Left renal pelvis (tissue), 4 donors: ENCODE measurements around the gene CHID1. TPM values are rescaled to one million over a fixed set of nuclear protein-coding genes. Genes with fewer than 3 reads are reported as not detected.

Source experiments
- DNase-seq, 4 donors: peaks; one replicate each; pipeline ENCODE4 v3.0.0-alpha.2; 2013; ENCODE audit warnings: low read depth in 4 of 4, low spot score in 3 of 4
- polyA plus RNA-seq, 4 donors: library from polyadenylated mRNA; unstranded; fragments of 120-200 nt; gene quantifications; one replicate each; pipeline ENCODE4 v1.2.1, GENCODE V29; 2013; ENCODE audit not compliant: insufficient read length in 4 of 4

CHID1 gene
- polyA plus RNA-seq, 4 donors: 100 to 123 (median 106) TPM

DNA sequence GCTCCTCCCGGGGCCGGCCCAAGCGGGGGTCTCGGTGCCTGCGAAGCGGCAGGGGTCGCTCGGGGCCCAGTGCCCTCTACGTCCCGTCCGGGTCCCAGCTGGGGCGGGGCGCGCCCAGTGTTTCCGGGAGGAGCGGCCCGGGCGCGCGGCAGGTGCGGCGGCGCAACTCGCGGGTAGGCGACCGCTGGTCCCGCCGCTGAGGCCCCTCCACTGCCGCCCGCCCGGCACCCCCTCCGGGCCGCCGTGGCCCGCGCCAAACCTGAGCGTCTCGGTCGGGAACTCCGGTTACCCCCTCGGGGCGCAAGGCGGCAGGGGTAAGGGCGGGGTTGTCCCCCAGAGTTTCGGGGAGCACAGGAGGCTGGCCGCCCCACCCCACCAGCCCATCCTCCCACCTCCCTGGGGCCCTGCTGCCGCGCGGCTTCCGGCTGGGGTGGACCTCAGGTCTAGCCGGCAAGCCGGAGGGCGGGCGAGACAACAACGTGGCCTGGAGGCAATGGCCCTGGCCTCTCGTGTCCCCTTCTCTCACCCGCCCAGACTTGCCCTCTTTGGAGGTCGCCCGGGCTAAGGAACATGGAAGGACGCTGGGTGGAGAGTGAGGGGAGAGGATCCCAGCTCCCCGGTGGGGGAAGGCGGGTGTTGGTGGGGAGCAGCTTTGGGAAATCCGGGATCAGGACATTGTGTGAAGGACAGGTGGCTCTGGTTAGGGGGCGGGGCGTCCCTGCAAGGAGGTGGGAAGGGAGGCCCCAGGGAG is 83.3 kb downstream of the CHID1 start:
- DNase-seq: no peak

DNA sequence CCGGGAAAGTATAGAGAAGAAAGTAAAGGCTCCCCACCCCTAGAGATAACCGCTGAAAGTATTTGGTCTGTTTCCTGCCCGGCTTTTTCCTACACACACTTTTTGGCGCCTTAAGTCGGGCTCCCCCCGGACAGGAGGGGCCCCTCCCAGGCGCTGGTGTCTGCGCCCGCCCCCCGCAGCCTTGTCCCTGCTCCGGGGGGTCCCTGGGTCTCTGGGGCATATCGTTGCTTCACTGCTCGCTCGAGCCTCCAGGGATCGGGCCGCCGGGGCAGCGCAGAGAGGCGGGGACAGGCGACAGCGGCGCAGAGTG is 83.8 kb downstream of the CHID1 start:
- DNase-seq: no peak

- DNase-seq: no peak
Observed at GRCh38 chr11:826227-826621, 84.4 kb downstream of the CHID1 start.

GRCh38 chr11:825366-826226 is 85.0 kb downstream of the CHID1 start:
- no peak for DNase-seq

DNA sequence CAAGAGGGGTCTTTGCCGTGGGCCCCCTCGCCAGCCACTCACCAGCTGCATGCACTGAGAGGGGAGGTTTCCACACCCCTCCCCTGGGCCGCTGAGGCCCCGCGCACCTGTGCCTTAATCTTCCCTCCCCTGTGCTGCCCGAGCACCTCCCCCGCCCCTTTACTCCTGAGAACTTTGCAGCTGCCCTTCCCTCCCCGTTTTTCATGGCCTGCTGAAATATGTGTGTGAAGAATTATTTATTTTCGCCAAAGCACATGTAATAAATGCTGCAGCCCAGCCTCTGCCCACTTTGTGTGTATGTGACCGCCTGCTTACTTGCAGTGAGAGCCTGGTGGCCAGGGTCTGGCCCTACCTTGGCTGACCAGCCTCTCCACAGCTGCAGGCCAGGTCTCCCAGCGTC is 85.7 kb downstream of the CHID1 start:
- no peak for DNase-seq

- DNase-seq: no peak
Observed at GRCh38 chr11:824292-824880, 86.2 kb downstream of the CHID1 start.

GRCh38 chr11:823441-824291 is 86.9 kb downstream of the CHID1 start:
- no peak for DNase-seq

DNA sequence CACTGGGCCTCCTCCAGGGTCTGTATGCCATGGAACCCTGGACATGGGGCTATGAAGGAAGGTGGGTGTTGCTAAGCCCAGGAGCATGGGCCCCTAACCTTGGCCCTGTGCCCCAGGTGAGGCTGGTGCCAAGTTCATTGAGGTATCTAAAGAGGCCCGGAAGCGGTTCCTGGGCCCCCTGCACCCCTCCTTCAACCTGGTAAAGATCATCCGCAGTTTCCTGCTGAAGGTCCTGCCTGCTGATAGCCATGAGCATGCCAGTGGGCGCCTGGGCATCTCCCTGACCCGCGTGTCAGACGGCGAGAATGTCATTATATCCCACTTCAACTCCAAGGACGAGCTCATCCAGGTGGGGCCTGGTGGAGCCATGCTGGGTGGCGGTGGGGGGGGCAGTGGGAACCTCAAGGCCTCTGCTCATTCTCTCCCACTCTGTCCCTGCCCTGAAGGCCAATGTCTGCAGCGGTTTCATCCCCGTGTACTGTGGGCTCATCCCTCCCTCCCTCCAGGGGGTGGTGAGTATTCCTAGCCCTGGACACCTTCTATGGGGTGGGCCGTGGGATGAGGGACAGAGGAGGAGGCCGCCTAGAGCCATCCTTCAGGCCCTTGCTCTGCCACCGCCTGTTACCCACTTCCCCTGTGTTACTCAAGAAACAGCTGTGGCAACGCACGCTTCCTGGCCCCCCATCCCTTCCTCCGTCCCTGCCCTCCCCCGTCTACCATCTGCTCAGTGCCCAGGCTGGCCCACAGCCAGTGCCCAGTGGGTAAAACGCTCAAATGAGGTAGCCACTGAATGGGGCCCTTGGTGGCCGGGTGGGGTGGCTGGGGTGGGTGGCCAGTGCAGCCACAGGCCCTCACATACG is 88.9 kb downstream of the CHID1 start:
- no peak for DNase-seq

DNA sequence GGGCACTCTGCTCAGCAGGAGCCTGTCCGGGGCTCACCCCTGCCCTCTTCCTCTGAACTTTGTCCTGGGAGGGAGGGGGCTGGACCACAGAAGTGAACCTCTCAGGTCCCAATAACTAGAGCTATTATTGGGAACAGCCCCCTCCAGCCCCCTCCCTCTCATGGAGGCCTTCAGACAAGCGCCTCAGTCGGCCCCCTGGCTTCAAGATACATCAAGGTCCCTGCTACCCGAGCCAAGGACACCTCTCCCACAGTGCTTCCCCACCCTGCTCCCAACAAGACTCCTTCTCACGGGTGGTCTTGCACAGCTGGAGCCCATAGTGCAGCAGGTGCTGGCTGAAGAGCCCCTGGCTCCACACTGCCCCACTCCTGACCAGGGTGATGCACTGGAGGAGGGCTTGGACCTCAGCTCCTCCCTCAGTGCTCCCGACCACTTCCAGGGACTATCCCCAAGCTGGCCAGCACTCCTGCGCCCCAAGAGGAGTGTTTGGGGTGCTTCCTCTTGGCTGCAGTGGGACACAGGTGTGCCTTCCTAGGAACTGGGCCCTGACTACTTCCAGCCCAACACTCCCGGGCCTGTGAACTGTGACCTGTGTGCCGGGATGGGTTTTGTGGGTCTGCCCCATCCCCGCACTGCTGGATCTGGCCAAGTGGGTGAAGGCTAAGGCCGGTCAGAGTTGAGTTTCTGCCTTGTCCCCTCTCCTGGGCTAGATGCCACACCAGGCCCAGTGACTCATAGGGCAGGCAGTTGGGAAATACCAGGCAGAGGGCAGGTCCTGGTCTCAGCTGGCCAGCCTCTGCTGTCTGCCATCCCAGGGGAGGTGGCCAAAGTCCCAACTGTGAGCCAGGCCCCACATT is 89.7 kb downstream of the CHID1 start:
- DNase-seq: no peak

GRCh38 chr11:819943-820649 is 90.5 kb downstream of the CHID1 start:
- DNase-seq: no peak

DNA sequence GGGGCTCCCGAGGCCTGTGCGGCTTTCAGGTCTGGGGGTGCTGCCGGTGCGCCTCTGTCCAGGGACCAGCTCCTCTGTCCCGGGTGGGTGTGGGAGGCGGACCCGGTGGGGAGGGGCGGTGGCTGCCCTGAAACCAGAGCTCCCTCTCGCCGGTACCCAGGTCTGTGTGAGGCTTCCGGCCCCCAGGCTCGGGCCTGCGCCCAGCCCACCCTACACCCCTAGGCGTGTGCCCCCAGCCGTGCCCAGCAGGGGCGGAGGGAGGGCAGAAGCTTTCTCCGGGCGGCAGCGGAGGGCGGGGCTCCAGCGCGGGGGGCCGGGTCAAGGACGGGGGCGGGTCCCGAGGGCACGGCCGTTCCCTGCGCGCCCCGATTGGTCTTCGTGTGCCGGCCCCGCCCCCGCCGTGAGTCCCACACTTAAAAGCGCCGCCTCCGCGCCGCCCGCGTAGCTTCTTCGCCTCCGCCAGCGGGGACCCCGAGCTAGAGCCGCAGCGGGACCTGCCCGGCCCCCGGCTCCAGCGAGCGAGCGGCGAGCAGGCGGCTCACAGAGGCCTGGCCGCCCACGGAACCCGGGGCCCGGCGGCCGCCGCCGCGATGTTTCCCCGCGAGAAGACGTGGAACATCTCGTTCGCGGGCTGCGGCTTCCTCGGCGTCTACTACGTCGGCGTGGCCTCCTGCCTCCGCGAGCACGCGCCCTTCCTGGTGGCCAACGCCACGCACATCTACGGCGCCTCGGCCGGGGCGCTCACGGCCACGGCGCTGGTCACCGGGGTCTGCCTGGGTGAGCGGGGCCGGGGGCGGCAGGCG is 91.3 kb downstream of the CHID1 start:
- no peak for DNase-seq

DNA sequence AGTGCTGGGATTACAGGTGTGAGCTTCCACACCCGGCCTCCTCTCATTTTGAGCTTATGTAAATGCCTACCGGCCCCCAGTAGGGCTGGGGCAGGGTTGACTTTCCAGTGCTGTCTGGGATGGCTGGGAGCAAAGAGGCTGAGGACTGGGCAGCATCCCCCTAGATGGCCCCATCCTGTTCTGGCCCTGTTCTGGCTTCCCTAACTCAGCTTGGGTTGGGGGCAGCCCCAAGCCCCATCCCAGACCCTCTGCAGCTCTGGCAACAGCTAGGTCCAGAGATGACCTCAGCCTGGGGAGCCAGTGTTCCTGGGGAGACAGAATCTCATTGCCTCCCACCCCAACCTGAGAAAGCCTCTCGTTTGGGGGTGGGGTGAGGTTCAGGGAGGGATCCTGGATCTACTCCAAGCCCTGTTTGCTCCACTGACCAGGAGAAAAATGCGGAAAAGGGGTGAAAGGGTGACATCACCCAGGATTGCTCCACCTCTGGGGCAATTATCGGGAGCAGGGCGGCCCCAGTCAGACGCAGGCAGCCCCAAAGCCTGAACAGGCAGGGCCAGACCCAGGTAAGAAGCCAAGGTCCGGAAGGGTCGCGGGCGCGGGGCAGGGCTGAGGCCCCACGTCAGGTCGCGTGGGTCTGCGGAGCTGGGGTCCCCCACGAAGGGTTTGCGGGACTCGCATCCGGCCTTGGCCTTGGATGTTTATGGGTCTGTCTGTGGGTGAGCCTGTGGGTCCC is 92.0 kb downstream of the CHID1 start, which contains the start of gene PNPLA2:
Gene PNPLA2, plus strand, starts transcription at position 519 of the 733 bp plus-strand sequence. CDS start 805 bp downstream, outside the sequence.
- no peak for DNase-seq

Other genes with a start within 250 kb of the CHID1 start
- gene DEAF1, start 215.6 kb downstream of the CHID1 start, polyA plus RNA-seq: 10 to 100 TPM; 35.3 to 53.0 (median 45.3) TPM
- gene TMEM80, start 215.0 kb downstream of the CHID1 start, polyA plus RNA-seq: 10 to 100 TPM; 26.8 to 59.8 (median 37.1) TPM
- 100 to 1,000 TPM in 2 of 4 donors, 10 to 100 TPM in 1, 1 to 10 TPM in 1; 3.8 to 190 (median 89.3) TPM for gene EPS8L2, start 204.6 kb downstream of the CHID1 start, polyA plus RNA-seq
- gene TALDO1, start 163.3 kb downstream of the CHID1 start, polyA plus RNA-seq: 100 to 1,000 TPM in 3 of 4 donors, 10 to 100 TPM in 1; 97.0 to 148 (median 132) TPM
- 100 to 1,000 TPM in 1 of 4 donors, 10 to 100 TPM in 3; 48.2 to 109 (median 59.7) TPM for gene GATD1, start 133.3 kb downstream of the CHID1 start, polyA plus RNA-seq
- 1 to 10 TPM in 1 of 4 donors, under 1 TPM in 3; 0.49 to 1.5 (median 0.59) TPM for gene CEND1, start 120.7 kb downstream of the CHID1 start, polyA plus RNA-seq
- gene SLC25A22, start 112.5 kb downstream of the CHID1 start, polyA plus RNA-seq: 10 to 100 TPM; 12.3 to 22.0 (median 14.1) TPM
- 10 to 100 TPM in 1 of 4 donors, 1 to 10 TPM in 3; 8.1 to 17.2 (median 8.6) TPM for gene PIDD1, start 105.6 kb downstream of the CHID1 start, polyA plus RNA-seq
- gene RPLP2, start 100.8 kb downstream of the CHID1 start, polyA plus RNA-seq: 1,000 to 10,000 TPM in 2 of 4 donors, 100 to 1,000 TPM in 2; 912 to 1,248 (median 1,002) TPM
- gene PNPLA2, start 91.9 kb downstream of the CHID1 start, polyA plus RNA-seq: 10 to 100 TPM; 30.5 to 92.4 (median 44.1) TPM
- 10 to 100 TPM in 3 of 4 donors, 1 to 10 TPM in 1; 3.6 to 20.3 (median 11.3) TPM for gene CRACR2B, start 82.9 kb downstream of the CHID1 start, polyA plus RNA-seq
- 100 to 1,000 TPM; 124 to 228 (median 174) TPM for gene CD151, start 77.9 kb downstream of the CHID1 start, polyA plus RNA-seq
- 100 to 1,000 TPM in 1 of 4 donors, 10 to 100 TPM in 3; 75.4 to 128 (median 87.2) TPM for gene POLR2L, start 68.3 kb downstream of the CHID1 start, polyA plus RNA-seq
- gene TSPAN4, start 68.0 kb downstream of the CHID1 start, polyA plus RNA-seq: 100 to 1,000 TPM in 1 of 4 donors, 10 to 100 TPM in 3; 57.4 to 142 (median 71.4) TPM
- 100 to 1,000 TPM in 3 of 4 donors, 10 to 100 TPM in 1; 65.5 to 128 (median 107) TPM for gene AP2A2, start 15.1 kb upstream of the CHID1 start, polyA plus RNA-seq
- 10 to 100 TPM in 3 of 4 donors, under 1 TPM in 1; 0.66 to 38.7 (median 16.8) TPM for gene MUC6, start 125.9 kb upstream of the CHID1 start, polyA plus RNA-seq
- under 1 TPM in 3 of 4 donors, not detected in 1; 0.01 to 0.18 (median 0.17) TPM for gene MUC2, start 164.1 kb upstream of the CHID1 start, polyA plus RNA-seq
- under 1 TPM in 3 of 4 donors, not detected in 1; 0.01 to 0.18 (median 0.02) TPM for gene MUC5AC, start 247.1 kb upstream of the CHID1 start, polyA plus RNA-seq